GM18867 (cell line): ENCODE data around the gene IMPG2.
"Not testable (repeated sequence)": the region's sequence is repeated elsewhere in the genome, so short reads cannot be mapped to it uniquely, and the experiment has no call there.

ENCODE experiments used
- ATAC-seq: cut with Tn5 transposase; IDR thresholded peaks from one replicate; pipeline ENCODE4 v1.9.1; 2021; ENCODE audit warnings: mild to moderate bottlenecking, moderate library complexity; ENCODE audit not compliant: unreplicated experiment

IMPG2 gene

GRCh38 chr3:101320475-101320874, at the start of gene IMPG2:
IMPG2 (minus strand) TSS chr3:101320575; CDS start chr3:101320372, 203 bp downstream.
- no peak for ATAC-seq

DNA sequence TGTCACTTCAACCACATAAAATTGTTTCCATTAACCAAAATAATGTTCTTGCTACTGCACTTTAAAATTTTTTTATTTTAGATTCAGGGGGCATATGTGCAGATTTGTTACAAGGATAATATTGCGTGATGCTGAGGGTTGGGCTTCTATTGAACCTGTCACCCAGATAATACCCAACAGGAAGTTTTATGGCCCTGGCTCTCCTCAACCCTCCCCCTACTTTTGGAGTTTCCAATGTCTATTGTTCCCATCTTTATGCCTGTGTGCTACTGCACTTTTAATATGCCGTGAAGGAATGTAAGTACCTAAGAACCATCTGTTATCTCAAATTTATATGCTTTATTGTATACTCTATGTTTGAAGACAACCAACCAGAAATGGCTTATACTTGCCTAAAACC, 42.0 kb upstream of the IMPG2 start:
- ATAC-seq = no peak

- ATAC-seq = no peak
Observed at GRCh38 chr3:101351829-101352228, 31.5 kb upstream of the IMPG2 start.

GRCh38 chr3:101340591-101340990, 20.2 kb upstream of the IMPG2 start:
- ATAC-seq = no peak

DNA sequence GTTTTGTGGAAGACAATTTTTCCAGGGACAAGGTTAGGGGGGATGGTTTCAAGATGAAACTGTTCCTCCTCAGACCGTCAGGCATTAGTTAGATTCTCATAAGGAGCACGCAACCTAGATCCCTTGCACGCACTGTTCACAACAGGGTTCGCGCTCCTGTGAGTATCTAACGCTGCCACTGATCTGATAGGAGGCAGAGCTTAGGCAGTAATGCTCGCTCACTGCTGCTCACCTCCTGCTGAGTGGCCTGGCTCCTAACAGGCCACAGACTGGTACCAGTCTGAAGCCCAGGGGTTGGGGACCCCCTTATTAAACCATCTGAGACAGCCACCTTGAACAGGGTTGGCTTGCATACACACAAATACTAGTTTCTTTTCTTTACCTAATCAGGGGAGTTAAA, 13.5 kb upstream of the IMPG2 start:
- ATAC-seq = no peak

DNA sequence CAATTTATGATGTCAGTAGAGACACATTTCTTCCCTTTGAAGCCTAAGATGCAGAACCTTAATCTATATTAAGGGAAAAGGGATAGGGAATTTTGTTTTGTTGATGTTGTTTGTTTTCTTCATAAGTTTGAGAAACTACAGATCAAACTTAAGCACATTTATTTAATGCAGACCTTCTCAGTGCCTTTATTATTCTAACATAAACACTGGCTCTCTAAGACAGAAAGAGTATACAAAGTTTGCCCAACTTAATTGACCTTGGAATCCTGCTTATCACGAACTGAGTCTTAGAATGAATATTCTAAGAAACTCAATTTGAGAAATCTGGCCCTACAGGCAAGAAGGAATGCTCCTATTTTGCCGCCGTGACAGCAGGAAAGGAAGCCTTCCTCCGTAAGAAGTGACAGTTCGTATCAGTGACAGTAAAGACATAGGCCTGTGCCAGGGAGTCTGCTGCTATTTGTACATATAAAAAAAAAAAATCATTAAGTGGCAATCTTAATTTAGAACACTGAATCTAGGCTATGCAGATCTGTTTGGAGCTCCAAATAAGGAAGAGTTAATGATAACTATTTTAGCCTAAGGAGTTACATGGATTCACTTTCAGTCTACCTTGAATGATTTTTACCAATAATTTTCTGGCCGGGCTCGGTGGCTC, 8.8 kb upstream of the IMPG2 start:
- ATAC-seq = no peak

- ATAC-seq = no peak
Observed at GRCh38 chr3:101325393-101326134, 5.2 kb upstream of the IMPG2 start.

GRCh38 chr3:101319531-101319930, 844 bp downstream of the IMPG2 start:
- no peak for ATAC-seq

DNA sequence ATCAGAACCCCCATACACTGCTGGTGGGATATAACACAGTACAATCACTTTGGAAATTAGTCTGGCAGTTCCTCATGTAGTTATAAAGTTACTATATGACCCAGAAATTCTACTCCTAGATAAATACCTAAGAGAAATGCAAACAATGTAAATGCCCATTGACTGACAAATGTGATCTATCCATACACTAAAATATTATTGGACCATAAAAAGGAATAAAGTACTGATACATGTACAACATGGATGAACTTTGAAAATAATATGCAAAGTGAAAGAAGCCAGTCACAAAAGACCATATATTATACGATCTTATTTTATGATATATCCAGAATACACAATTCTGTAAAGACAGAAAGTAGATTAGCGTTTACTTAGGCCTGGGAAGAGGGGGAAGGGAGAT, 7.8 kb downstream of the IMPG2 start:
- no peak for ATAC-seq

- ATAC-seq = no peak
Observed at GRCh38 chr3:101311676-101312075, 8.7 kb downstream of the IMPG2 start.

DNA sequence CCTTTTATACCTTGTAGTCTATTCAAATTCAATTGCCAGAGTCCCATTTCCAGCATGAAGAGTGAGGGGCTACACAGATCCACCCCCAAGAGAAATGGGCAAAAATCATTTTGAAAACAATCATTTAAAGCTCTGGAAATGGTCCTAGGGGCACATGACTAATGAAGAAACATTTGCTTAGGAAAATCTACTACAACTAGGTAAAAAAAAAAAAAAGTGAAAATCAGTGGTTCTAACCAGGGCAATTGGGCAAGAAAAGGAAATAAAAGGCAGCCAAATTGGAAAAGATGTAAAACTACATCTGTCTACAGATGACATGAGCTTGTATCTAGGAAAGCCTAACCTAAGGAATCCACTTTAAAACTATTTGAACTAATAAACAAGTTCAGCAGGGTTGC, 9.4 kb downstream of the IMPG2 start:
- ATAC-seq = no peak

- ATAC-seq = not testable (repeated sequence)
Observed at GRCh38 chr3:101308147-101308772, 12.1 kb downstream of the IMPG2 start.

- no peak for ATAC-seq
Observed at GRCh38 chr3:101303836-101304235, 16.5 kb downstream of the IMPG2 start.

- peak; percentile 70 for ATAC-seq
Observed at GRCh38 chr3:101303089-101303731, 17.2 kb downstream of the IMPG2 start.

- no peak for ATAC-seq
Observed at GRCh38 chr3:101300073-101300472, 20.3 kb downstream of the IMPG2 start.

DNA sequence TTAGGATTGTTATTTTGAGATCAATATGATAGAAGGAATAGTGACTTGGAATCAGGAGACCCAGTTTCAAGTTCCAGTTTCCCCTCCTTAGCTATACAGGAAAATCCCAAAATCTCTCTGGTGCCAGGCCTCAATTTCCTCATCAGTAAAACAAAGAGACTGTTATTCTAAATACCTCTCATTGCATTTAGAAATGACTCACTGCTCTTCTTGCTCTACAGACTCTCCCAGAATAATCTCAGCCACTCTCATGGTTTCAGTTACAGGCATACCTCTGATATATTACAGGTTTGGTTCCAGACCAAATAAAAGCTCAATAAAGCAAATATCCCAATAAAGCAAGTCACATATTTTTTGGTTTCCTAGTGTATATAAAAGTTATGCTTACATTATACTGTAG, 28.3 kb downstream of the IMPG2 start:
- ATAC-seq = no peak

DNA sequence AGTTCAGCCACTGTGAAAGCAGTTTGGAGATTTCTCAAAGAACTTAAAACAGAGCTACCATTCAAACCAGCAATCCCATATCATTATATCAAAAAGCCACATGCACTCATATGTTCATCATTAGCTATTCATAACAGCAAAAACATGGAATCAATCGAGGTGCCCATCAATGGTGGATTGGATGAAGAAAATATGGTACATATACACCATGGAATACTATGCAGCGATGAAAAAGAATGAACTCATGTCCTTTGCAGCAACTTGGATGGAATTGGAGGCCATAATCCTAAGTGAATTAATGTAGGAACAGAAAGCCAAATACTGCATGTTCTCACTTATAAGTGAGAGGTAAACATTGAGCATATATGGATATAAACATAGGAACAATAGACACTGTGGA, 32.1 kb downstream of the IMPG2 start:
- ATAC-seq = no peak

DNA sequence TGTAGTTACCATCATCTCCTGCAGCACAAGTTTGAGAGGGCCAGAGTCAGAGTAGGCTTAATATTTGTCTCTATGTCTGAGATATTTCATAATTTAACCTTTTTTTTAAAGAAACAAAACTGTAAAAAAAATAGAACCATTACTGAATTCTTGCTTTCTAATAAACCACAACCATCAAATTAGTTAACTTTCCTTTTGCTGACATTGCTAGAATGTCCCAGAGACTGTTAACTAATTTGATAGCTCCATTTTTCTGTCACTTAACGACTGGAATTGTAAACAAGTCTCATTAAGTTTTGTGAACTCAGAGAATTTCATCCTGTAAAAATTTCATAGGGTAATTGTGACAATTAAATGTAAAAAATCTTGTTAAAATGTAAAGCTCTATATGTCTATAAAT, 35.6 kb downstream of the IMPG2 start:
- ATAC-seq = no peak

DNA sequence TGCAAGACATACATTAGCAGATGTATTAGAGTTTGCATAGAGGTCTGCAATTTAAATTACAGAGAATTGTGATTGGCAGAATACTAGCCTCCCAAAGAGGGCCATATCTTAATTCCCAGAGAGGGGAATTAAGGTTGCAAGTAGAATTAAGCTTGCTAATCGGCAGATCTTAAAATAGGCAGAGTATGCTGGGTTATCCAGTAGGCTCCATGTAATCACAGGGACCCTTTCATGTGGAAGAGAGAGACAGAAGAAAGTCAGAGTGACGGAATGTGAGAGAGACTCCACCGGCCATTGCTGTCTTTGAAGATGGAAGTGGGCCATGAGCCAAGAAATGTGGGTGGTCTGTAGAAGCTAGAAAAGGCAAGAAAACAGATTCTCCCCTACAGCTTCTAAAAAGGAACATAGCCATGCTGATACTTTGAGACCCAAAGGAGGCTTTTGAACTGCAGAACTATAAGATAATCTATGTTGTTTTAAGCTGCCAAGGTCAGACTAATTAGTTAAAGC, 38.8 kb downstream of the IMPG2 start:
- no peak for ATAC-seq

DNA sequence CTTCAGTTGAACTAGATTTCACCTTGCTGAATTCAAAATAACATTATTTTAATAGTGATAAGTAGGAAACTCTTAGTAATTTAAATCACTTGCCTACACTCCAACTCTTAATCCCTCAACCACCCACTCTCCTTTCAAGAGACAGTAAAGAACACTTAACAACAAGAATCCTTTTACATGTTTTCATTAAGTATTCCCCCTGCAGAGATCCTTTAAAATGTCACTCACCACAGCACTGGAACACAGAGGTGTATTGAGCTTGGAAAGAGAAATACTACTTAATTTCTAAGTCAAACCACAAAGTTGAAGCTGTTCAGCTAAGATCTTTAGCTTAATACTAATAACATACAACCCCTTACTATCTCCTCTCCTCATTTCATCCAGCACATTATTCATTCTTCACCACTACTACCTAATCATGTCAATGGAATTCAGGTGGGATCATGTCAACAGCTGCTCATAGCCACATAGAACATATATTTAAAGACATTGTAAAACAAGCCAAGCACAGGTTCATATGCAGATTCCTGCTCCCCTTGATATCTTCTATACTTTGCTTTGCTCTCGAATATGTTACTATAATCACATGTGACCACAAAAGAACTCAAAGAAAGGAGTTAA, 40.5 kb downstream of the IMPG2 start:
- ATAC-seq = no peak

DNA sequence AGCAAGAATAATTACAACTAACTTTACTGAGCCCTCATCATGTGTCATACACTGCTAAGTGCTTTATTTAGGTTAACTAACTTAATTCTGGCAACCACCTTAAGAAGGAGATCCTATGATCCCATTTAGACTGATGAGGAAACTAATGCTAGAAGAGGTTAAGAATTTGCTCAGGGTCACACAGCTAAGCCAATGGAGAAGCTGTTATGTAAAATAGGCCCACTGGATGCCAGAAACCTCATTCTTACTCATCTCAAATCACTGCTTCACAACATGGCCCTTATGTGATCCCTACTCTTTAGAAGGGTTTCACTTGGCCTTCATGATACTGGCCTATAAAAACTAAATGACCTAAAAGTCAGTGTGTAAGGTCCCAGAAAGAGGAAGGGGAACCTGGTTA, 41.2 kb downstream of the IMPG2 start:
- no peak for ATAC-seq
